IMR-90 (cell line): Measurements from ENCODE around the gene PZP. TPM values are rescaled to one million over a fixed set of nuclear protein-coding genes. Genes with fewer than 3 reads are reported as not detected.

Source experiments
- ATAC-seq: fragments of 200-7000 bp; cut with Tn5 transposase; 2 replicates; pipeline ENCODE4 v1.9.1; 2020; ENCODE audit warnings: low read depth, mild to moderate bottlenecking, moderate library complexity
- BruUV-seq: library from RNA; stranded (reverse); fragments of 400-500 nt; replicated peaks from 2 replicates; lab custom pipeline; 2021; lab: Mats Ljungman, UMichigan
- CTCF ChIA-PET: fragments of 300-600 bp; formaldehyde crosslinking; extraction: SDS; loops from one replicate; lab custom pipeline; 2021; ENCODE audit warnings: antibody characterized with exemption; lab: Yijun Ruan, JAX
- POLR2A ChIA-PET: fragments of 300-600 bp; sonication (Branson Sonifier 250); formaldehyde crosslinking; loops from one replicate; lab custom pipeline; 2022; ENCODE audit warnings: antibody characterized with exemption; ENCODE audit not compliant: unreplicated experiment; lab: Charles Lee
- DNase-seq: peaks from one replicate; pipeline ENCODE4 v3.0.0; 2013
- H2AFZ ChIP-seq: replicated peaks from 2 replicates; pipeline ENCODE3; 2013; ENCODE audit warnings: low read length, mild to moderate bottlenecking; ENCODE audit not compliant: poor library complexity
- H2AK5ac ChIP-seq: 2 replicates; pipeline ENCODE4 v1.6.1; 2013; ENCODE audit warnings: low read depth, low read length, inconsistent platforms
- H2AK9ac ChIP-seq: replicated peaks from 2 replicates; pipeline ENCODE3; 2013; ENCODE audit warnings: mild to moderate bottlenecking, low read depth, low read length, moderate library complexity; ENCODE audit not compliant: poor library complexity
- H2BK120ac ChIP-seq: 2 replicates; pipeline ENCODE4 v1.6.1; 2013; ENCODE audit warnings: low read depth, low read length, inconsistent platforms
- H2BK15ac ChIP-seq: 3 replicates; pipeline ENCODE4 v1.6.1; 2013; ENCODE audit warnings: low read depth, low read length, inconsistent platforms
- H2BK20ac ChIP-seq: 2 replicates; pipeline ENCODE4 v1.6.1; 2013; ENCODE audit warnings: low read depth, mild to moderate bottlenecking, inconsistent platforms, low read length, moderate library complexity
- H2BK5ac ChIP-seq: 2 replicates; pipeline ENCODE4 v1.6.1; 2013; ENCODE audit warnings: mild to moderate bottlenecking, low read depth, low read length, inconsistent platforms; ENCODE audit not compliant: poor library complexity, severe bottlenecking
- H3K14ac ChIP-seq: replicated peaks from 2 replicates; pipeline ENCODE4 v1.6.1; 2013; ENCODE audit warnings: low read depth, low read length, inconsistent platforms
- H3K18ac ChIP-seq: 2 replicates; pipeline ENCODE4 v1.6.1; 2013; ENCODE audit warnings: low read depth, low read length, control low read depth
- H3K23ac ChIP-seq: 2 replicates; pipeline ENCODE4 v1.6.1; 2013; ENCODE audit warnings: low read depth, low read length, inconsistent platforms
- H3K27ac ChIP-seq: 2 replicates; pipeline ENCODE4 v1.5.1; 2013; ENCODE audit warnings: mild to moderate bottlenecking, control low read depth, low read length; ENCODE audit not compliant: insufficient read depth
- H3K27me3 ChIP-seq: 2 replicates; pipeline ENCODE4 v1.6.1; 2013; ENCODE audit warnings: low read length; ENCODE audit not compliant: control insufficient read depth, insufficient read depth
- H3K36me3 ChIP-seq: 2 replicates; pipeline ENCODE4 v1.6.1; 2013; ENCODE audit warnings: low read length, mixed read lengths; ENCODE audit not compliant: control insufficient read depth, insufficient read depth
- H3K4ac ChIP-seq: 2 replicates; pipeline ENCODE4 v1.6.1; 2013; ENCODE audit warnings: low read depth, low read length, inconsistent platforms
- H3K4me1 ChIP-seq: 2 replicates; pipeline ENCODE4 v1.6.1; 2013; ENCODE audit warnings: low read length, mixed read lengths; ENCODE audit not compliant: control insufficient read depth, insufficient read depth
- H3K4me2 ChIP-seq: 2 replicates; pipeline ENCODE4 v1.6.1; 2013; ENCODE audit warnings: low read depth, mild to moderate bottlenecking, control low read depth, low read length, moderate library complexity
- H3K4me3 ChIP-seq: 2 replicates; pipeline ENCODE4 v1.5.1; 2013; ENCODE audit warnings: low read depth, mild to moderate bottlenecking, control low read depth, low read length, moderate library complexity; ENCODE audit not compliant: insufficient read depth
- H3K56ac ChIP-seq: 2 replicates; pipeline ENCODE4 v1.6.1; 2013; ENCODE audit warnings: low read length, inconsistent platforms; ENCODE audit not compliant: insufficient read depth; ENCODE audit errors: extremely low read depth
- H3K79me1 ChIP-seq, 2 experiments: 2 replicates each; pipeline ENCODE4 v1.6.1; 2013; ENCODE audit warnings: low read length in 2 of 2, inconsistent platforms in 1 of 2, low read depth in 1 of 2
- H3K9ac ChIP-seq: 2 replicates; pipeline ENCODE4 v1.6.1; 2013; ENCODE audit warnings: low read depth, low read length, control low read depth
- H3K9me1 ChIP-seq: 2 replicates; pipeline ENCODE4 v1.6.1; 2013; ENCODE audit warnings: low read length, inconsistent platforms; ENCODE audit not compliant: insufficient read depth
- H3K9me3 ChIP-seq: 2 replicates; pipeline ENCODE4 v1.6.1; 2013; ENCODE audit warnings: low read length; ENCODE audit not compliant: control insufficient read depth, insufficient read depth
- H4K20me1 ChIP-seq: 2 replicates; pipeline ENCODE4 v1.6.1; 2013; ENCODE audit warnings: low read length, inconsistent platforms; ENCODE audit not compliant: insufficient read depth
- H4K5ac ChIP-seq: 2 replicates; pipeline ENCODE4 v1.6.1; 2013; ENCODE audit warnings: mild to moderate bottlenecking, low read depth, low read length, control low read depth
- H4K8ac ChIP-seq, 2 experiments: 2 replicates each; pipeline ENCODE4 v1.6.1; 2013; ENCODE audit warnings: low read depth in 2 of 2, low read length in 2 of 2, control low read depth in 1 of 2, inconsistent platforms in 1 of 2
- H4K91ac ChIP-seq: 2 replicates; pipeline ENCODE4 v1.6.1; 2013; ENCODE audit warnings: low read depth, low read length, inconsistent platforms; ENCODE audit not compliant: insufficient read depth
- MAFK ChIP-seq: IDR thresholded peaks from 2 replicates; pipeline ENCODE4 v1.6.1; 2012; ENCODE audit warnings: low read depth, low read length, improper control_type of control experiment
- MXI1 ChIP-seq: IDR thresholded peaks from 2 replicates; pipeline ENCODE4 v1.6.1; 2012; ENCODE audit warnings: low read depth, mild to moderate bottlenecking, low read length, moderate library complexity, borderline replicate concordance
- NFE2L2 ChIP-seq: fragments of 150-350 bp; IDR thresholded peaks from 2 replicates; pipeline ENCODE4 v1.6.1; 2016; ENCODE audit warnings: low read depth, mild to moderate bottlenecking, low read length
- WGBS, 2 experiments: methylation state at CpG; one replicate each; pipeline versions ENCODE4 v1.1.5 to v1.1.7; 2013; ENCODE audit warnings: missing lambda C conversion rate in 2 of 2; ENCODE audit not compliant: insufficient read length in 1 of 2; ENCODE audit errors: extremely low coverage in 2 of 2; 5-methylcytosine and 5-hydroxymethylcytosine counted together
- dilution Hi-C: fragments of 300-500 bp; cut with HindIII; formaldehyde crosslinking; loops from one replicate; pipeline ENCODE4 v1.14.3; 2018; ENCODE audit warnings: low sequenced_read_pairs; ENCODE audit not compliant: unreplicated experiment
- in situ Hi-C: fragments of 300-500 bp; cut with MboI; formaldehyde crosslinking; loops from 3 replicates; pipeline ENCODE4 v1.14.3; 2019; ENCODE audit warnings: low sequenced_read_pairs, inconsistent platforms, mixed read lengths
- intact Hi-C: fragments of 100-400 bp; cut with micrococcal nuclease; formaldehyde crosslinking; loops from 2 replicates; pipeline ENCODE4 v1.10.0; 2022
- polyA plus RNA-seq, 3 experiments: library from polyadenylated mRNA; depleted of rRNA; stranded (reverse); fragments of >200 nt; gene quantifications; 2 replicates each; pipeline ENCODE4 v1.2.3, GENCODE V29; 2012; ENCODE audit warnings: low replicate concordance in 1 of 3
- total RNA-seq: library from RNA; depleted of rRNA; stranded (reverse); fragments of >200 nt; gene quantifications from 2 replicates; pipeline ENCODE4 v1.2.3, GENCODE V29; 2012

PZP gene
- total and polyA plus RNA-seq, 2 of the 4 experiments (the other 2 are of a cell fraction), result not detected

GRCh38 chr12:9149372-9149771 is 58.8 kb downstream of the PZP start:
- no peak overlapping the region for H3K18ac ChIP-seq
- no peaks in the 10 kb centered on the region for H3K4me1 ChIP-seq
- no peaks in the 10 kb centered on the region for H3K9me3 ChIP-seq
- no peak overlapping the region for H2AK5ac ChIP-seq
- H3K56ac ChIP-seq, result no peak overlapping the region
- no CpG with 5 or more reads among the region's 6 CpGs for WGBS, 2 experiments
- in situ Hi-C loops, result no loop called here
- H2AK9ac ChIP-seq, result no peak overlapping the region
- H2BK120ac ChIP-seq, result no peak overlapping the region
- ChIA-PET CTCF (no interaction called here), POLR2A (no interaction called here)
- H3K23ac ChIP-seq, result no peak overlapping the region
- no peaks in the 10 kb centered on the region for H3K36me3 ChIP-seq
- no peak overlapping the region for H2BK20ac ChIP-seq
- no peak overlapping the region for H3K4me3 ChIP-seq
- no peak overlapping the region for H3K4ac ChIP-seq
- intact Hi-C loops, result no loop called here
- no TSS peak for BruUV-seq
- H4K8ac ChIP-seq, result no peak overlapping the region
- no peaks in the 10 kb centered on the region for H3K9me1 ChIP-seq
- H2BK15ac ChIP-seq, result no peak overlapping the region
- H4K5ac ChIP-seq, result no peak overlapping the region
- no peak overlapping the region for H2BK5ac ChIP-seq
- H3K79me1 ChIP-seq, result no peaks in the 10 kb centered on the region
- H4K20me1 ChIP-seq, result no peaks in the 10 kb centered on the region
- TF ChIP-seq NFE2L2, result no peak
- no peak for TF ChIP-seq MAFK
- TF ChIP-seq MXI1, result no peak
- no peak overlapping the region for H3K9ac ChIP-seq
- H2AFZ ChIP-seq, result no peak overlapping the region
- dilution Hi-C loops, result no loop called here
- no peak overlapping the region for H3K27ac ChIP-seq
- no peak for ATAC-seq
- no peak overlapping the region for H4K91ac ChIP-seq
- no peak for DNase-seq
- no peak overlapping the region for H3K4me2 ChIP-seq
- H3K27me3 ChIP-seq, result no peaks in the 10 kb centered on the region
- no peak overlapping the region for H3K14ac ChIP-seq
